Measurements from ENCODE around the gene LZTS2.
A peak's percentile ranks its signal among the peaks of the same experiment; 100 is the strongest.

Gene LZTS2

DNA sequence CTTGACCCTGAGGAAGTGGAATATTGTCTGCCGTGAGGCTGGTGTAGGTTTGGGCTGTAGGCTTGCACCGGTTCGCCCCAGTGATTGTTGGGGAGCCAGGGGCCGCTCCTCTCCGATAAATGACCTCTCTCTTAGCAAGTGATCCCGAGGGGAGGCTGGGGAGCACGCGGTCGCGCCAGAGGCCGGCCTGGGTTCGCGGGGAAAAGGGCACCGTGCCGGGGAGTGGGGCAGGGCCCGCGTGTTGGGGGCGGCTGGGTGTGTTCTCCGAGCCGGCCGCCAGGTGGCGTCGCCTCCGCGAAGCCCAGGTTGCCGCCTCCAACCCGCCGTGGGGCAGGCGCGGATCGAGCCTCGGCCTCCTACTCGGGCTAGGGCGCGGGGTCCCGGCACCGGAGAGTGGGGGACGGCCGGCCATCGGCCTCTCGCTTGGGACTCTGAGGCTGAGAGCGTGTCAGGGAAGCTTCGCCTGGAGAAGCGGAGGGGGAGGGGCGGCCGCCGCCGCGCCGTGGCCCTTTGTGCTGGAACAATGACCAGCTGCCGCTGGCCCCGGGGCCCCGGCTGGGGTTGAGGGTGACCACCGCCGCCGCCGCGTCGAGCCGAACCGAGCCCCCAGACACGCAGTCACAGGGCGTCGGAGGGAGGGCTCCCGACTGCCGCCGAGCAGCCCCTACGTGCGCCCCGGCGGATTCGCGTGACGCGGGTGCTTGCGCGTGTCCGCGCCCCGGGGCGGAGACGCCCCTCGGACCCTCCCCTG lies 442 bp upstream of the LZTS2 start:
- no peak for TF ChIP-seq EZH2 (IDR thresholded peaks at IDR 0.05; ENCODE audit: borderline replicate concordance, low read length)
- TF ChIP-seq, protein P1, sequence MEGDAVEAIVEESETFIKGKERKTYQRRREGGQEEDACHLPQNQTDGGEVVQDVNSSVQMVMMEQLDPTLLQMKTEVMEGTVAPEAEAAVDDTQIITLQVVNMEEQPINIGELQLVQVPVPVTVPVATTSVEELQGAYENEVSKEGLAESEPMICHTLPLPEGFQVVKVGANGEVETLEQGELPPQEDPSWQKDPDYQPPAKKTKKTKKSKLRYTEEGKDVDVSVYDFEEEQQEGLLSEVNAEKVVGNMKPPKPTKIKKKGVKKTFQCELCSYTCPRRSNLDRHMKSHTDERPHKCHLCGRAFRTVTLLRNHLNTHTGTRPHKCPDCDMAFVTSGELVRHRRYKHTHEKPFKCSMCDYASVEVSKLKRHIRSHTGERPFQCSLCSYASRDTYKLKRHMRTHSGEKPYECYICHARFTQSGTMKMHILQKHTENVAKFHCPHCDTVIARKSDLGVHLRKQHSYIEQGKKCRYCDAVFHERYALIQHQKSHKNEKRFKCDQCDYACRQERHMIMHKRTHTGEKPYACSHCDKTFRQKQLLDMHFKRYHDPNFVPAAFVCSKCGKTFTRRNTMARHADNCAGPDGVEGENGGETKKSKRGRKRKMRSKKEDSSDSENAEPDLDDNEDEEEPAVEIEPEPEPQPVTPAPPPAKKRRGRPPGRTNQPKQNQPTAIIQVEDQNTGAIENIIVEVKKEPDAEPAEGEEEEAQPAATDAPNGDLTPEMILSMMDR (IDR thresholded peaks at IDR 0.05; ENCODE audit: low read length) = peak; percentile 58
- Histone ChIP-seq H3K9ac (ENCODE audit: low read length) (peak overlapping the region; percentile 88), H3K4me1 (ENCODE audit: insufficient read depth, low read length, severe bottlenecking) (peaks cover 18% of the 10 kb centered on the region), H3K27ac (ENCODE audit: low read depth, low read length, poor library complexity, severe bottlenecking) (peak overlapping the region; percentile 97), H4K20me1 (ENCODE audit: insufficient read depth, low read length) (no peaks in the 10 kb centered on the region), H3K27me3 (ENCODE audit: insufficient read depth, low read length) (no peaks in the 10 kb centered on the region), H3K9me2 (ENCODE audit: low read depth, low read length) (no peaks in the 10 kb centered on the region), H3K4me2 (ENCODE audit: low read length) (peak overlapping the region; percentile 89), H3K36me3 (ENCODE audit: insufficient read depth, low read length) (peaks cover 5% of the 10 kb centered on the region; the same call in 1 of the 2 replicates), H3K4me3 (ENCODE audit: low read depth, low read length, poor library complexity, severe bottlenecking) (peak overlapping the region; percentile 92), H3K9me3 (ENCODE audit: low read length) (no peaks in the 10 kb centered on the region), H2AFZ (ENCODE audit: low read length) (no peak overlapping the region), H3K79me2 (ENCODE audit: insufficient read depth, low read length) (no peaks in the 10 kb centered on the region), H3F3A (ENCODE audit: insufficient read depth, low read length) (no peaks in the 10 kb centered on the region; the same call in 1 of the 2 replicates)

DNA sequence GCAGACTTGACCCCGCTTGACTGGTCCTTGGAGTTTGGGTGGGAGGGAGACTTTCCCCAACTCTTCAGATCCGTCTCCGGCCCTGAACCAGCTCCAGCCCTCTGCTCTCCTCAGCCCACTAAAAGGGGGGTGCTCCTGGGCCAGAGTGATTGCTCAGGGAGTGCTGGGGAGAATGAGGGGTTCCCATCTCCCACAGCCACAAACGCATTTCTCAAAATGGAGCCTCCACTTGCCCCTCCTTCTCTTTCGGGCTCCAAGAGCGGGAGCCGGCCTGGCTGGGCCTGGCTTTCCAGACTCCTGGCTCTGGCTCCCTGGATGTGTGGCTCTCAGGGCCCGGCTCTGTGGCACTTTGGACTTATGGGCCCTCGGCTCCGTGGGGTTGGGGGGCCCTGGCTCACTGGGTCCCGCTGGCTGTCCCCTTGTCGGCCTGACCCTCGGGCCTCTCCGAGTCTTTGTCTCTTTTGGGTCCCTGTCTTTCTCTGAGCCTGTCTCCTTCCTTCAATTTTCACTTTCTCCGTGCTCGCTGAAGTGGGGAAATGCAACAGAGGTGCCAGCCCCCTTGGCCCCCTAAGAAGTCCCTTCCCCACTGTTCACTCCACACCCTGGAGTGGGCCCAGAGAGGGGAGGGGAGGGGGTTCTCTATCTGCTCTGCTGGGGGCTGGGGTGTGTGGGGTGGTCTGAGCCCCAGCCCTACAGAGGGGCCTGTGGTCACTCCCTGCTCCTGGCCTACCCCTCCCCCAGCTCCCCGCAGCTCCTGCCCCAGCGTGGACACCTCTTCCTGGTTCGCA lies 713 bp downstream of the LZTS2 start:
- no peaks in the 10 kb centered on the region for H3K9me2 ChIP-seq (ENCODE audit: low read depth, low read length)
- H4K20me1 ChIP-seq (ENCODE audit: insufficient read depth, low read length) = no peaks in the 10 kb centered on the region
- H3F3A ChIP-seq (ENCODE audit: insufficient read depth, low read length) = no peaks in the 10 kb centered on the region; the same call in 1 of the 2 replicates
- H3K9me3 ChIP-seq (ENCODE audit: low read length) = no peaks in the 10 kb centered on the region
- H3K4me3 ChIP-seq (ENCODE audit: low read depth, low read length, poor library complexity, severe bottlenecking) = peak overlapping the region; percentile 37
- H2AFZ ChIP-seq (ENCODE audit: low read length) = no peak overlapping the region
- peaks cover 18% of the 10 kb centered on the region for H3K4me1 ChIP-seq (ENCODE audit: insufficient read depth, low read length, severe bottlenecking)
- H3K27ac ChIP-seq (ENCODE audit: low read depth, low read length, poor library complexity, severe bottlenecking) = no peak overlapping the region
- no peaks in the 10 kb centered on the region for H3K79me2 ChIP-seq (ENCODE audit: insufficient read depth, low read length)
- no peak for TF ChIP-seq EZH2 (IDR thresholded peaks at IDR 0.05; ENCODE audit: borderline replicate concordance, low read length)
- TF ChIP-seq, protein P1 (IDR thresholded peaks at IDR 0.05; ENCODE audit: low read length) = no peak
- H3K27me3 ChIP-seq (ENCODE audit: insufficient read depth, low read length) = no peaks in the 10 kb centered on the region
- peak overlapping the region; percentile 36; the same call in 1 of the 2 replicates for H3K4me2 ChIP-seq (ENCODE audit: low read length)
- no peak overlapping the region for H3K9ac ChIP-seq (ENCODE audit: low read length)
- no peaks in the 10 kb centered on the region for H3K36me3 ChIP-seq (ENCODE audit: insufficient read depth, low read length)

DNA sequence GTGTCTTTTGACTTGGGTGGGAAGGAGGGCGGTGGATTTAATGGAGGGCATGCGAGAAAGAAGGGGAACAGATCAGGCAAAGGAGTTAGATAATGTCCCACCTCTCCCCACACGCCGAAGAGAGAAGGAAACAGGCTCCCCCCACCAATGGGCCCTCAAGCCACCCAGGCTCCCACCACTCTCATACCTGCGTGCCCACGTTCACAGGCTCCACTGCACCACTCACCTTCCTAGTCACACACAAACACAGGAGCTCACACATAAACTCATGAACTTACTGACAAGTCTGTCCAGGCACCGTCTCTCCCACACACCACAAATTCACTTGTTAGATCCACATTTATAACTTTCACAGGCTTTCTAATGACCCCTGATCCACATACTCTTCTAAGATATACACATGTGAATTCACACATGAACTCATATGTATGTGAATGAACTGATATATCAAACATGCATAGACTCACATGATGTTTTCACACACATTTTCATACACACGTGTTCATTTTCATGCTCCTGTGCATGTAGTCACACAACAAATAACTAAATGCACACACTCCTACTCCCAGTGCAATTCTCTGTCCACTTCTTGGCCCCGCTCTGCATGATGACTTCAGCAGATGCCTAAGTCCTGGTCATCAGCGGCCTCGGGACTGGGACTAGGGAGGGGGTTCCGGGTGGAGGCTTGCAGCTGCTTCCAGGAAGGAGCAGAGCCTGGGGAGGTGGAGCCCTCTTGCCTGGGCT lies 1.5 kb downstream of the LZTS2 start:
- Histone ChIP-seq H3K4me3 (ENCODE audit: low read depth, low read length, poor library complexity, severe bottlenecking) (no peak overlapping the region), H3K9me3 (ENCODE audit: low read length) (no peaks in the 10 kb centered on the region), H4K20me1 (ENCODE audit: insufficient read depth, low read length) (no peaks in the 10 kb centered on the region), H3K79me2 (ENCODE audit: insufficient read depth, low read length) (no peaks in the 10 kb centered on the region), H3K27me3 (ENCODE audit: insufficient read depth, low read length) (no peaks in the 10 kb centered on the region), H3K4me2 (ENCODE audit: low read length) (no peak overlapping the region), H3K27ac (ENCODE audit: low read depth, low read length, poor library complexity, severe bottlenecking) (no peak overlapping the region), H3K9me2 (ENCODE audit: low read depth, low read length) (no peaks in the 10 kb centered on the region), H2AFZ (ENCODE audit: low read length) (no peak overlapping the region), H3K36me3 (ENCODE audit: insufficient read depth, low read length) (no peaks in the 10 kb centered on the region), H3K9ac (ENCODE audit: low read length) (no peak overlapping the region), H3K4me1 (ENCODE audit: insufficient read depth, low read length, severe bottlenecking) (peaks cover 18% of the 10 kb centered on the region), H3F3A (ENCODE audit: insufficient read depth, low read length) (no peaks in the 10 kb centered on the region; the same call in 1 of the 2 replicates)
- TF ChIP-seq, protein P1 (IDR thresholded peaks at IDR 0.05; ENCODE audit: low read length) = no peak
